T-helper 2 cell (primary cell): ENCODE data around the gene HMX1.

Source experiments
- DNase-seq, 5 experiments: peaks; one replicate each; pipeline versions ENCODE4 v3.0.0 to v3.0.0-alpha.2; 2012 to 2022

HMX1 gene

DNA sequence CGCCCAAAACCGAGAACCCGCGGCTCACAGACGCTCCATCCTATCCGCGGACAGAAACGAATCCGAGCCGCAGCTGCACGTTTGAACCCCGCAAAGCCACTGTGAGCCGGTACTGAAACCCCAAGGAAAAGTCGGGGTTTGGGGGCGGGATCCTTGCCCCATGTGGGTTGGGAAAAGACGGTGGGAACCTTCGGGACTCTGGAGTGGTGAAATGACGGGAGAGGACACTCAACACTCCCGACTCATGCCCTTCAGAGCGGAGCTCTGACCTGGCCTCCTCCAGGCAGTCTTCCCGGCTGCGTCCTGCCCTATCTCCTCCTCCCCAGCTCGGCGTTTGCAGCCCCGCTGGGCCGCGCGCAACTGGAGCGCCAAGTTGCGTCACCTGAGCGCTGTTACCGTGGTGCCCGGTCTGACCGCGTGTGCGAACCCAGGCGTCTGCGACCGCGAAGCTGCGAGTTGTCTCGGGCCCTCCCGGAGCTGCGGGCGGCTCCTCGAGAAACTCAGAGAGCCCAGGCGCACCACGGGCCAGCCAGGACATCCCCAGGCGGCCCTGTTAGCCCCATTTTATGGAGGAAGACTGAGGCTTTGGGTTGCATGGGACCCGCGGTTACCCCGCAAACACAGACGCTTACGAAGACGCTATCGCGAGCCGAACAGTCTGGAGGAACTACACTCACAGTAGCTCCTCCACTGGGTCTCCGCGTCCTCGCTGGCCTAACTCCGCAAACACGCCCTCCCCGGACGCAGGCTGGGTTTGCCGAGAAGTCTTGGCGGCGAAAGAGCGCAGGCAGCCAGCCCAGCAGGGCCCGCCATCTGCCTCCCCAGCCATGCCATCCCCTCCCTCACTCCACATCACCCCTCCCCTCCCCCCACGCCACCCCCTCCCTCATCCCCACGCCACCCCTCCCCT lies 20.3 kb upstream of the HMX1 start:
- DNase-seq, result peak in 1 of 5 experiments; percentile 22

DNA sequence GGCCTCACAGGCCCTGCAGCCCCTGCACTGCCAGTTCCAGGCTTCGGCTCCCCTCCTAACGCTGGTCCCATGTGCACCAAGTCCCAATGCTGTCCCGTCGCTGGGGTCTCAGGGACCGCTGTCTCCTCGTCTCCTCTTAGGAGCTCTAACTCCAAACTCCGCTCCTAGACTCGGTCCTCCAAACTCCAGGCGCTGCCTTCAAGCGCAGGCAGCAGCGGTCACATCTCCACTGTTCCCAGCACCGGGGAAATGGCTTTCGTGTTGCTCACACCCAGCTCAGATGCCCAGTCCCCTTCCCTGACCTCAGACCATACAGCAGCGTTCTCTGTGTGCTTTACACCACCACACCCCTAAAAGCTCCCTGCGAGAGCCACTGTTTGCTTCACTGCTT lies 19.6 kb upstream of the HMX1 start:
- no peak for DNase-seq

DNA sequence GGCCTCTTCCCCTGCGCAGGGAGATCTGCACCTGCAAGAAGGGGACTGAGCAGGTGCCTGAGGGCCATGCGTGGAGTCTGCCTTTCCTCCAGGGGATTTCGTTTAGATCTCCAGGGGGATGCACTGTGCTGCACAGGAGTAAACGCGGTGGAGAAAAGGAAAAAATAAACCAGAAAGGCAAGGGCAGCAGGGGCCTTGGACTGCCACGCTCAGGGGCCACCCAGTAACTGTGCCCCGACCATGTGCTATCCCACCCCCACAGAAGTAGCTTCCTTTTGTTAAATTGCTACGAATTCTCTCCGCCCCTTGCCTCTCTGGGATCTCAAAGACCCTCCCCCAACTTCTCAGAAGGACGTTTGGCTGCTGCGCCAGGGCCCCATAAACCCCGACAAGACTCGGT lies 17.2 kb upstream of the HMX1 start:
- no peak for DNase-seq

DNA sequence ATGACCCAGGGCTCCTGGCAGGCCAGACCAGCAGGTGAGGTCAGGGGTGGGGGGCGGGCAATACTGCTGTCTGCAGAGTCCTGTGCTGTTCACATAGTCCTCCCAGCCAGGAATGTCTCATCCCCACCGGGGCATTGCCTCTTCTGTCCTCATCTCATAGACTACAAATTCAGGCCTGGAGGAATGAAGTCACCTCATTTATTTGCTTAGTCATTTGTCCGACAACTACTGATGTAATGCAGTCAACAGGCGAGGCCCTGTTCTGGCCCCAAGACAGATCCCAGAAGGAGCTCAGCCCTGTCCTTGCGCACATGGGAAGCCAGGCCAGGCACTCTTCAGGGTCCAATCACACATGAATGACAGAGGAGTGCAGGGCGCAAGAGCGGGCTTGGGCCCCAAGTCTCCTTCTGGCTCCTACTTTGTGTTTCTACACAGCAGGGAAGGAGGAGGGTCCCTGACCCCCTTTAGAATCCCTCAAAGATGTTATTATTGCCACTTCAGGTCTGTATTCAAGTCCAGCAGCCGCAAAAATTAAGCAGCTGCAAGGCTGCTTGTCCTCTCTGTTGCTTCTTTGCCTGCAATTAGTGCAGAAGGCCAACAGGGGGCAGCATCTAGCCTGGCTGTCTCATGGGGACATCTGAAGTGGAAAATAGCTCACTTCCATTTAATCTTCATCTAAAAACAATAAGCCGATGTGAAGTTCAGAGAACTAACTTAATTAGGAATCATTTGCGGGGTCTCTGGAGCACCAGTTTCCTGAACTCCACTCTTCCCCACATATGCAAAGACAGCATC lies 15.2 kb upstream of the HMX1 start:
- no peak for DNase-seq

DNA sequence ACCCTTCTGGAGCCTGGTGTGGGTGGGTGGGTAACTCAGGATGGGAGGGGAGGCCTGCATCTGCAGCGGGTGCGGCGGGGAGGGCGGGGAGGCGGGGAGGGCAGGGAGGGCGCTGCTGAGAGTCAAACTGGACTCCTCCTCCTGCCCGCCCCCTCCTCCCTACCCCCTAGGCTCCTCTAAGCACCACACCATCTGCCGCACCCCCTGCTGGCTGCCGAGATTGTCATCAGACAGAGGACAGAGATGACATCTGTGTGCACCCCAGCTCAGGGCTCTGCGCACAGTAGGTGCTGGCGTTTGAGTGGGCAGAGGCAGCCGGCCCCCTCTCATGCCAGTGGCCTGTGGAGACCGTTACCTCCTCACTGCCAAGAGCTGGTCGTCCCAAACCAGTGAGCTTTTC lies 10.6 kb upstream of the HMX1 start:
- DNase-seq, result no peak

DNA sequence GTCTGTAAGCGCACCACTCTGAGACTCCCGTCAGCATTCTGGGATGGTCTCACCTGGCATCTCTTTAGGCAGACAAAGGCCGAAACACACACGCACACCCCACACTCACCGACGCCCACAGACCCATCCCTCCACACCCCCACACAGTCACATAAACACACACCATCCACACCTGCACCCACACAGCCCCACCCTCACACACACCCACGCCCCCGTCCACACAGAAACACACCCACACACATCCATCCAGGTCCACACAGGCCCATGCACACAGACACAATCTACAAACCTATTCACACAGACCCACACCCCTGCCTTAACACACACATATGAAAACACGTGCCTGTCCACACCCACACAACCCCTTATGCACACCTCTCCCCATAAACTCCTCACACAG lies 9.2 kb upstream of the HMX1 start:
- no peak for DNase-seq

DNA sequence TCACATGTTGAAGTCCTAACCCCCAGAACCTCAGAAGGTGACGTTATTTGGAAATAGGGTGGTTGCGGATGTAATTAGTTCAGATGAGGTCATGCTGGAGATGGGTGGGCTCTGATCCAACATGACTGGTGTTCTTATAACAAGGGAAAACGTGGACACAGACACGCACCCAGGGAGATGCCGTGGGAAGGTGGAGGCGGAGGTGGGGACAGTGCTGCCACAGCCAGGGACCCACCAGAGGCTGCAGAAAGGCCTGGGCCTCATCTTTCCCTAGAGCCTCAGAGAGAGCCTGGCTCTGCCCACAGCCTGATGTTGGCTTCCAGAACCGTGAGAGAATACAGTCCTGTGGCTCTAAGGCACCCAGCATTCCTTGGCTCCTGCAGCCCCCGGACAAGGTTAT lies 7.9 kb upstream of the HMX1 start:
- DNase-seq, result no peak

DNA sequence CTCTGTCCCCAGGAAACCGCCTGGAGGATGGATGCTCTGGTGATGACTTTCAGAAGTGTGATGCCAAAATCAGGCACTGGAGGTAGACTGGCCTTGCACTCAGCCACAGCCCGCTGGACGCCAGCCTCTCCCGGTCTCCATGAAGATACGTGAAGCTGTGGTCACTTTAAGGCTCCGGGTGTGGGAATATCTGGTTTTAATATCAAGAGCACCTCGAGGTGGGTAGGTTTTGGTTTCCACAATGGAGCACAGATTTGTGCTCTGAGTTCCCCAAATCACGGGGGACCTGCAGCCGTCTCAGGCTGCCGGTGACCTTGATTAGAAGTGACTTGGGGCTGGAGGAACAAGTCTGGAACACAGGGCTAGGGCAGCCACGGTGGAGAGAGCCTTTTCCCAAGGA lies 6.8 kb upstream of the HMX1 start:
- DNase-seq, result no peak

DNA sequence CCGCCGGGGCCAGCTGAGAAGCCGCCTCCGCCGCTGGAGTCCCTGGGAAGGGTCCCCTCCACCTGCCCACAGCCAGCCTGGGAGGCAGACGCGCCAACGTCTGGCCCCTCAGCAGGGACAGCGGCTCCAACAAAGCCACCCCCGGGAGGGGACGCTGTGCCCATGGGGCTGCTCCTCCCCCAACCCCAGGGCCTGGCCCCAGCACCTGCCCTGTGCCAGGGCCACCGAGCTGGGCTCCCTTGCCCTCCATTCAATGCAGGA lies 6.1 kb upstream of the HMX1 start:
- DNase-seq, result no peak

DNA sequence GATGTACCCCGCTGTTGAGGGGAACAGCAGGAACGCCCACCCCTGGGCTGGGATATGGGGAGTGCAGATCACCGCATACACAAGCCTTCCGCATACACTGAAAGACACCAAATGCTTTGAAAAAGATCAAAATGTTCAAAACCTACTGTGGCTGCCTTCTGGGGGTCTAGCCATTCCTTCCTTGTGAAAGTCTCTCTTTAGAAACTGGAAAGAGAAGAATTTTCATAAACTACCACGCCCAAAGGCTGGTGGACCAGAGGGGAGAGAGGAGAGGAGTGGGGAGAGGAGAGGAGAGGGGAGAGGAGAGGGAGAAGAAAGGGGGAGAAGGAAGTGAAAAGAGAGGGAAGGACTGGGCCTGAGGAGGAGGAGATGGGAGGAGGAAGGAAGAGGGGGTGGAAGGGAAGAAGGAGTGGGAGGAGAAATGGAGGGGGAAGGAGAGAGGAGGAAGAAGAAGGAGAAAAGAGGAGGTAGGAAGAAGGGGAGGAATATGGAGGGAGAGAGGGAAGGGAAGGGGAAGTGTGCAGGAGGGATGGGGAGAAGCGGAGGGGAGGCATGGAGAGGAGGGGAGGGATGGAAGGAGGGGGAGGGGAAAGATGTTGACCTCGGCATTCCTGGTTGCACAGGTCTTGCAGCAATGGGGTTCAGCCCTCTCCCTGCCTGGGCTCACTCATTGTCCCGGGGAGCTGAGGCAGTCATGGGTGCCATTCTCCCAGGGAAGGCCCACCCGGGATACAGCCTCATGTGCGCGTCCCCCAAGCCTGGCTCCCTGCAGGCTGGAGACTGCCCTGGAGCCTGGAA lies 5.5 kb upstream of the HMX1 start:
- no peak for DNase-seq

DNA sequence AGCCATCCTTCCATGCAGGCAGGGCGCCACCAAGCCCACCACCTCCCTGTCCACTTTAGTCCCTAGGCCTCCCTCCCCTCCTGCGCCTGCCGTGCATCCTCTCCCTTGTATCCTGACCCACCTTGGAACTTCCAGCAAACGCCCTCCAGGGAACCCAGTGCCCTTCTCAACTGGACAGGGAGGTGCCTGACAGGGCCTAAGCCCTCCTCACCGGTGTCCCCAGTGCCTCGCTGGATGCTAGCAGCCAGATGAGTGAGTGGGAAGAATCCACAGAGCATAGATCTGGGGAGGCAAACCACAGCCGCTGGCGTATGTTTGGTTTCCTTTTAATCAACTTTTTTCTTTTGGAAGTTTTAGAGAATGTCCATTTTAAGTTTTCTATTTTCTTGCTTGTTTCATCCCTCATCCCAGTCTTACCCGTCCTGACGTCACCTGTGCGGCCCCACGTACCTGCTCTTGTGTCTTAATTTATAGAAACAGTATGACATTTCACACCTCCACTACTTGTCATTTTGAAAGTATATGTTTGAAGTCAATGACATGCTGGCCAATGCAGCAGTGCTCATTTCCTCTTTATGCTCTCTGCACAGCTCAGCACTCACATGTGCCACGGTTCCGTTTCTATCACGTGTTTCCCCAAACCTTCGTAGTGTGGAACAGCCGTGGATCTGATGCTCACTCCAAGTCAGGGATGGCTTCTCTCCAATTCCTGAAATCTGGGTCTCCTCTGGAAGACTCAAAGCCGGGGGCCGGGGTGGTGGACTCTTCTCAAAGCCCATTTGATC lies 3.4 kb upstream of the HMX1 start:
- no peak for DNase-seq

DNA sequence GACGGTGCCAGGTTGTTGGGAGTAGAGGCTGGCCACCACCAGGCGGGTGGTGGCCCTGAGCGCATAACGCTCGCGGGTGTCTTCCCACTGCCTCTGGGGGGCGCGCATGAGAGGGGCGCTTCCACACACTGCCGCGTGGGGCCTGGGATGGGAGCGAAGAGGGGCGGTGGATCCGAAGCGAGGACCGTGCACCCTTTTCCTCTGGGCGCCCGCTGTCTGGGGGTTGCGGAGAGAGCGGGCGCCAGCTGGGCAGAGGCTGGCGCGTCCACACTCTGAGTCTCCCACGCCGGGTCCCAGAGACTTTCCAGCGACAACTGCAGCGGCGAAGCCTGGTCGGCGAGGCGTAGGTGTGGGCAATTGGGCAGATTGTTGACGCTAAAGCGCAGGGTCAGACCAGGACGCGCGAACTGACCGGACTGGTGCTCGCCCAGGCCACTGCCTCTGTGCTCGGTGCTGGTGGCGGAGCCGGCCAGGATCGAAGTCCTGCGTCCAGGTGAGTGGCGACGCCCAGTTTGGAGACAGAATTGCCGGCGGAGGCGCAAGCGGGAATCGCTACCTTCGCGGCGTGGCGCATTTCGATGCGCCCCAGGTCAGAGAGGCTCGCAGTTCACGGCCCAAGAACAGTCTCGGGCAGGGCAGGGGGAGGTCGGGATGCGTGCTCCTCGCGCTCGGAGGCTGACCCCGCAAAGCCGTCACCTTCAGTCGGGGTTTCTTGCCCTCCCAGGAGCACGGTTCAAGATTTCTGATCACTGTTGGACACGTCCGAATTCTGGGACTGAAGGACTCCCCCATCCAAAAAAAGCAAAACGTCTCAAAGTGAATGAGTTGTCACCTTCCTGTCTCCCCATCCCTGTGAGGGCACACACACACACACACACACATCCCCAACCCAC lies 2.6 kb upstream of the HMX1 start:
- no peak for DNase-seq

DNA sequence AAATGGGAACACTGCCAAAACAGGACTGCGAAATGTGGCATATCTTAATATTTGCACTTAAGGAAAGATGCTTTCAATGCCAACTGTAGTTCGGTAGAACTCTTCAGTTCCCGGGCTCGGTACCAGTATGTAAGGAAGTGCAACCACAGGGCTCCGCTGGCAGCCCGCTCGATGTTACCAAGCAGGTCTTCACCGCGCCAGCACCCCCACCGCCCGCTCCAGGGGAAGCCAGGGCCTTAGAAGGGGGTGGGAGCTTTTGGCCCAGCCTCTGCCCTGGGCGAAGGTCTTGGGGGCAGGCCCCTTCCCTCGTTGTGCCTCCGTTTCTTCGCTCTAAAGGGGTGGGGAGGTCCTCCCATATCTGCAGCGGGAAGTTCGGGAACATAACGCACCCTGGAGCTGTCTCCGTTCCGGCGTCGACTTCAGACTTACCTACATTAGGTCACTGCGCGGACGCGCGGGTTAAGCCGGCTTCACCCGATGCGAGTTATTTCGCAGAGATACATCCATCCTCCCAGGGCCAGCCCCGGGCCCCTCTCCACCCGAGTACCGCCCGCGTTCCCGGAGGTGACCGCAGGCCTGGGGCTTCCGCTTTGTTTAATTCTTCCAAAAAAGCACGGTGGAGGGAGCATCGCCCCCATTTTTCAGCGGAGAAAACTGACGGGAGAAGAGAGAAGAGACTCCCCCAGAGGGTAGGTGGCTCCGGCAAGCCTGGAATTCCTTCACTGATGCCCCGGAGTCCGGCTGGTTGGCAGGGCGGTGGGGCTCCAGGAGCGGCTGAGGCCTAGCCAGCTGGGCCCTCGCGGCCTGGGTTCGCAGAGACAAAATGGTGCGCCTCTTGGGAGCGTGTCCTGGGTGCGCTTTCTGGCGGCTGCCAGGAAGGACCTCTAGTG lies 1.0 kb upstream of the HMX1 start:
- no peak for DNase-seq

DNA sequence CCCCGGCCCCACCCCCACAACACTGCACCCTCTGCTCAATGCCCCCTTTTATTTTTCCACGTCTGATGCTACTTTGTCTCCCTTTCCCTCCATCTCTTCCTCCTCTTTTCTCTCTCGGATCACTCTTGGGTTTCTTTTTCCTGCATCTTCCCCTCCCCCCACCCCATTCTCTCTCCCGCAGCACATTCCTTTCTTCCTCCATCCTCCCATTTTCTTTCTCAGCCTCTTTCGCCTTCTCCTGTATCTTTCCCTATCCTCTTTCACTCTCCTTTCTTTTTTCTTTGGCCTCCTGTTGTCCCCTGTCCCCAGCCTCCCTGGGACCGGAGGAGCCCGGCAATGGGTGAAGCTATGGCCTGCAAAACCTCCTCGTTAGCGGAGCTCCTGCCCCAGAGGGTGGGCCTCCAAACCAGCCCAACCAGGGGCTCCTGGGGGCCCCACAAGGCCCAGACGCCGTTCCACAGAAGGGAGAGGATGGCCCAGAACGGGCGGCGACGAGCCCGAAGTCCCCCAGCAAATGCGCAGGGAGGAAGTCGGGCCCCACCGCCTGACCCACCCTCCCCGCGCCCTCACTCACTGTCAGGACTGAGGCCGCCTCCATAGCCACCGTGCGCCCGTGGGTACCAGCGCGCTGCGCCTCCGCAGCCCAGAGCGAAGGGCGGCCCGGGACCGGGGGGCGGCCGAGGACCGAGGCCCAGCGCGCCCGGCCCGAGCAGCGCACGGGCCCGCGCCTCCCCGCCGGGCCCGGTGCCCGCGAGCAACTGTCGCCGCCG lies 807 bp downstream of the HMX1 start:
- DNase-seq, result no peak

DNA sequence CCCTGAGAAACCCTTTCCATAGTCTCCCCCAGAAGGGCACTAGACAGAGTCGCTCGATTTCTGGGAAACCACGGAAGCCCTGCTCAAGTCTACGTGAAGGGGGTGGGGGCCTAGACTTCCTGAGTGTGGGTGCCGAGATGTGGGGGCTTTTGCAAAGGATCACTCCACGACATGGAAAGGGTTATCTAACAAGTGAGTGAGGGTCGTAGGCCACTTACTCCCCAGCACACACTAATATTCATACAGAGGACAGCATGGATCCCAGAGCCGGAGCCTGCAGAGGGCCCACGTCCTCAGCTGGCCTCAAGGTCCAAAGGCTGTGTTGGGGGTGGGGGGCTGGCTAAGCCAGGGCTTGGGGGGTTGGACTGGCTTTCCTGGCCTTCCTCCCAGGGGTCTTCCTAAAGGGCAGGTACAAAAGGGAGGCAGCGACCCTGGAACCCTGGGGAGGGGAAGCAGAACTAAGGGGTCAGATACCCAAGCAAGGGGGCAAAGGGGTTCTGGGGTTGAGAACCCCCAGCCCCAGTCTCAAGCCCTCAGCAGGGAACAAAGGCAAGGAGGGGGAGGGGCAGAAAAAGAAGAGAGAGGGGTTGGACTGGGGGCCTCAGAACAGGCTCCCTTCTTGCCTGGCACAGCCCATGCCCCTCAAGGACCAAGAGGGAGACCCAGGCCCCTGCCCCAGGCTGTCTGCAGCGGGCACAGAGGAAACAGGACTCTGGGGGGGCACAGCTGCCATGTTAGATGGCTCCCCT lies 1.6 kb downstream of the HMX1 start:
- DNase-seq, result no peak

DNA sequence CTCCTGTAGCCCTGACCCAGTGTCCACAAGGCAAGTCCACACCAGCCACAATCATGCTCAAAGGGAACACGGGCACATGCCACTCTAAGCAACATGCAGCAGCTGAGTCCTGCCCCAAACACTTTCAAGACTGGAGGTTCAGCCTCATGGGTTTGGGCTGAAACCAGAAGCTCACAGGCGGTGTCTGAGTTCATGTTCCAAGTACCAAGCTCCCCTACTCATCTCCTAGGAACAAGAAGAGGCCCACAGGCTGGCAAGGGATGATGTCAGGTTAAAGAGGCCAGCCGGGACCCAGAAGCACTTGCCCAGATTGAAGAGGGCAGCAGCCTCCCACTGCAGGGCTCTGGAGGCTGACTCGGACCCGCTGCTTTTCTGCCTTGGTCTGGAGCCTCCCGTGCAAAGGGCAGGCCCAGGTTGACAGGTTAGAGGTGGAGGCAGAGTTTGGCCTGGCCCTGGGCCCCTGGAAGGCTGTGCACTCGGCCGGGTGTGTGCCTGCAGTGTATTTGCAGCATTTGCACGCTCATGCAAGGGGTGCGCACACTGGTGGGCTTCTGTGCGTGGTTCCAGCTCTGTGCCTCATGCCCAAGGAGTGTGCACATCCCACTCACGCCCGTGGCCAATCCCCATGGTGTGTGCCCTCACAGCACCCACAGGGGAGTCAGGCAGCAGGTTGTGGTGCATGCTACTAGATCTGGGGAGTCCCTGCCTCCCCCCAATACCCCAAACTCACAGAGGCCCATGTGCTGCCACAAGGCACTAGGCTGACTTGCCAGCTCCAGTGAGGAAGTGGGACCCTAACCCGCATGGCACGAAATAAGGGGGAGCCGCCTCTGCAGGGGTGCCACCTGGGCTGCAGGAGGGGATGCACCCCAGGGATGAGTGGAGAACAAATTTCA lies 2.4 kb downstream of the HMX1 start:
- DNase-seq, result no peak

DNA sequence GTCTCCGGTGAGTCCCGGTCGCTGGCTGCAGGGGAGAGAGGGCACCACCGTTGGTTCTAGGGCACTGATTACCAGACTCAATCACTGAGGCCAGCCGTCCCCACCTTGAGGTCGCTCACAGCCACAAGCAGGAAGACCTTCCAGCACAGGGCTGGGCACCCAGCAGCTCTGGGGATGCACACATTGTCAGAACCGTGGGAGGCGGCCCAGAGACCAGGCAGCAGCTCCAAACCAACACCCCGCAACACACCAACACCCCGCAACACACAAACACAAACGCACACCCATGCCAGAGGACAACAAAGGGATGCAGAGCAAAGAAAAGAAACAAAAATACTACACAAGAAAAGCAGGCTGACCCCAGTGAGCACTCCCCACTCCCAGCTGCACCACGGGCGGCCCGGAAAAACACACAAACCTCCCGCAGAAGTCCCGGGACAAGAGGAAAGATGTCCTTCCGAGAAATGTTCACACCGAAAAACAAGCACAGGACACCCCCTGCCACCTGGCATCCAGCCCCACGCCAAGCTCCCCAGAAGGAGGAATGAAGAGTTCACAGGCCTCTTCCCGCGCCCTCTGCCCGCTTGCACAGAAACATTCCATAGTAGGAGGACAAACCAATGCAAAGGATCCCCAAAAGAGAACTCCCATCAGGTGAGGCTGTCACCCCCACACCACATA lies 3.2 kb downstream of the HMX1 start:
- no peak for DNase-seq
